Measurements from ENCODE around the gene SH3RF1.

SH3RF1 gene

DNA sequence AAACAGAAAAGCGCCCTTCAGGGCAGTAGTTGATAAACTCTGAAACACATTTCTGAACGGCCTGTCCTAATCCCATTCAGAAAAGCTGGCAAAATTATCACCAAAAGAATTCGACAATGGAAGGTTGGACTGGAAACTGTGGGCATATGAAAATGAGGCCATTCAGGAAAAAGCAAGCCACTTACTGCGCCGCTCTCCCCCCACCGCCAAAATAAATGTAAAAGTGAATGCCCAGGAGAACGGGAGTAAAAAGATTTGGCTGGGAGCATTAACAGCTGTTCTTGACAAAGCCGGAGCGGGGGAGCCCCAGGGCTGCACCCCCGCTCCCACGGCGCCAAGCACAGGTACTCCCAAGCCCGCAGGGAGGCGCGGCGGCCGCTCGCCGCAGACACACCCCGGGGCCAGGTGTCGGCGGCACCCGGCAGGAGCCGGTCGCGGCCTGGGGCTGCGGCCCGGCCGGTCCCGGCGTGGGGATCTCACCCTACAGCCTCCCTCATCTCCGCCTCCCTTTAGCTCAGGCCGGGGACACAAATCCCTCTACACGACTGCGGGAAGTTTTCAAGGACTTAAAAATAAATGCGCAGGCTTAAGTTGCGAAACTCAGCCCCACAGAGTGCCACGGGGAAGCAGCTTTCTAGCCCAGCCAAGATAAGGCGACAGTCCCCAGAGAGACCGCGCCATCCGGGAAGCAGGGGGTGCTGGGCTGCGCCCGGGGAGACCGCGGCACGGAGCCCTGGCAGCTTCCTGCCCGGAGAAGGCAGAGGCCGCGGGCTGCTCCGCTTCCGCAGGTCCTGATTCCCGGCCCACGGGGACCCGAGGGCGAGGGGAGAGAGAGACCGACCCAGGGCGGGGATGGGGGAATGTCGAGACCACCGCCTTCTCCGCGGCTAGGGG, 593 bp downstream of the SH3RF1 start:
- peak; percentile 84 for DNase-seq (ENCODE audit: low read depth)
- peak overlapping the region; percentile 64 for H3K4me3 ChIP-seq (ENCODE audit: low read depth, low read length)
- TF ChIP-seq POLR2A (IDR thresholded peaks at IDR 0.05; ENCODE audit: extremely low read depth, insufficient read length) (no peak), MYC (IDR thresholded peaks at IDR 0.05; ENCODE audit: low read depth, low read length) (no peak)

DNA sequence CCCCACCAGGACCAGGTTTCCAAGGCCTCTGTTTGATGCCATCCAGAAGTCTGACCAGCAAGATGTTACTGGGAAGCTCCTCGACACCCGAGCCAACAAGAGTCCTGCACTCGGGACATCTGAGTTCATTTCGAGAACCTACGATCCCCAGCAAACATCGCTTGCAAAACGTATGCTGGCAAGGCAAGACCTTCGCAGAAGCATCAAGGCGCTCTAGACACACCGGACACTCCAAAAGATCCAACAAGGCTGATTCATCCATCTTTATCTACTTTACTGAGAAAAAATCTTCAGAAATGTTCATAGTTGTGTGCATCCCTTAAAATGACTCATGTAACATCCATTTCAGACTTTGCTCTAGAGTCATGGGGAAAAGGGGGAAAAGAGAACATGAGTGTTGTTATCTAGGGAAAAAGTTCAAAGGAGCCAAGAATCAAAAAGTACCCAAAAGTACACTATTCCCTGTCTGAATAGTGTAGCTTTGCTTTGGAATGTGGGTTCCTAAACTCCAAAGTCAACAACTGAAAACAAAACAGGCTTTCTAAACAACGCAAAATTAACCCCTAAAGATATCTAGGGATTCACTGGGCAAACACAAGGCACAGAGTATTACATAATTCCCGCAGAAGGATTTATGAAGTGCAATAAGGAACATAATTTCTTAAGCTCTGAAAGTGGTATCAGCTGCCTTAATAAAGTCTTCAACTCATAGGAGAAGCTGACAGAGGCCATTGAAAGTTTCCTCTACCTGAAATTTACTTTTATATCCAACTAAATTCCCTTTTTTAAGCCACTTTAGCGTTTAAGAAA, 1.6 kb downstream of the SH3RF1 start:
- no peak for DNase-seq (ENCODE audit: low read depth)
- H3K4me3 ChIP-seq (ENCODE audit: low read depth, low read length): peak overlapping the region; percentile 64
- TF ChIP-seq MYC (IDR thresholded peaks at IDR 0.05; ENCODE audit: low read depth, low read length) (no peak), POLR2A (IDR thresholded peaks at IDR 0.05; ENCODE audit: extremely low read depth, insufficient read length) (no peak)
- TF ChIP-seq, protein P1, sequence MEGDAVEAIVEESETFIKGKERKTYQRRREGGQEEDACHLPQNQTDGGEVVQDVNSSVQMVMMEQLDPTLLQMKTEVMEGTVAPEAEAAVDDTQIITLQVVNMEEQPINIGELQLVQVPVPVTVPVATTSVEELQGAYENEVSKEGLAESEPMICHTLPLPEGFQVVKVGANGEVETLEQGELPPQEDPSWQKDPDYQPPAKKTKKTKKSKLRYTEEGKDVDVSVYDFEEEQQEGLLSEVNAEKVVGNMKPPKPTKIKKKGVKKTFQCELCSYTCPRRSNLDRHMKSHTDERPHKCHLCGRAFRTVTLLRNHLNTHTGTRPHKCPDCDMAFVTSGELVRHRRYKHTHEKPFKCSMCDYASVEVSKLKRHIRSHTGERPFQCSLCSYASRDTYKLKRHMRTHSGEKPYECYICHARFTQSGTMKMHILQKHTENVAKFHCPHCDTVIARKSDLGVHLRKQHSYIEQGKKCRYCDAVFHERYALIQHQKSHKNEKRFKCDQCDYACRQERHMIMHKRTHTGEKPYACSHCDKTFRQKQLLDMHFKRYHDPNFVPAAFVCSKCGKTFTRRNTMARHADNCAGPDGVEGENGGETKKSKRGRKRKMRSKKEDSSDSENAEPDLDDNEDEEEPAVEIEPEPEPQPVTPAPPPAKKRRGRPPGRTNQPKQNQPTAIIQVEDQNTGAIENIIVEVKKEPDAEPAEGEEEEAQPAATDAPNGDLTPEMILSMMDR (IDR thresholded peaks at IDR 0.05; ENCODE audit: low read depth, low read length): no peak
- TF ChIP-seq, protein P2, sequence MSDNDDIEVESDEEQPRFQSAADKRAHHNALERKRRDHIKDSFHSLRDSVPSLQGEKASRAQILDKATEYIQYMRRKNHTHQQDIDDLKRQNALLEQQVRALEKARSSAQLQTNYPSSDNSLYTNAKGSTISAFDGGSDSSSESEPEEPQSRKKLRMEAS (IDR thresholded peaks at IDR 0.05; ENCODE audit: low read depth, low read length): no peak

GRCh38 chr4:169267070-169267469, 3.7 kb downstream of the SH3RF1 start:
- H3K4me3 ChIP-seq (ENCODE audit: low read depth, low read length): no peak overlapping the region
- TF ChIP-seq, protein P2 (IDR thresholded peaks at IDR 0.05; ENCODE audit: low read depth, low read length): no peak
- TF ChIP-seq MYC (IDR thresholded peaks at IDR 0.05; ENCODE audit: low read depth, low read length): no peak
- DNase-seq (ENCODE audit: low read depth): no peak

DNA sequence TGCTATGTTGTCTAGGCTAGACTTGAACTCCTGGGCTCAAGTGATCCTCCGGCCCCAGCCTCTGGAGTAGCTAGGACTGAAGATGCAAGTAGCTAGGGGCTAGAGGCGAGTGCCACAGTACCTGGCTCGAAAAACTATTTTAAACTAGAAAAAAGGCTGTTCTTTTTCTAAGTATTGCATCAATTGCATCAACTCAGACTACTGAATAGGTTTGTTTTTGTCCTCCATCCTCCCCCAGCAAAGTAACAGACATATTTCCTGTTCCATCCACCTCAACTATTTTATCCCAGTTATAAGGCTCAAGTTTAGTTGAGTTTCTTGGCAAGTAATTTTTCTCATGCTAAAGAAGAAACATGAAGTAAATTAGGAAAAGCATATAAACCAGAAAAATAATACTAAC, 4.1 kb downstream of the SH3RF1 start:
- H3K4me3 ChIP-seq (ENCODE audit: low read depth, low read length): no peak overlapping the region
- TF ChIP-seq, protein P2 (IDR thresholded peaks at IDR 0.05; ENCODE audit: low read depth, low read length): no peak
- TF ChIP-seq POLR2A (IDR thresholded peaks at IDR 0.05; ENCODE audit: extremely low read depth, insufficient read length) (no peak), MYC (IDR thresholded peaks at IDR 0.05; ENCODE audit: low read depth, low read length) (no peak)
- TF ChIP-seq, protein P1 (IDR thresholded peaks at IDR 0.05; ENCODE audit: low read depth, low read length): no peak
- DNase-seq (ENCODE audit: low read depth): no peak

GRCh38 chr4:169266081-169266480, 4.7 kb downstream of the SH3RF1 start:
- TF ChIP-seq, protein P2 (IDR thresholded peaks at IDR 0.05; ENCODE audit: low read depth, low read length): no peak
- TF ChIP-seq POLR2A (IDR thresholded peaks at IDR 0.05; ENCODE audit: extremely low read depth, insufficient read length) (no peak), MYC (IDR thresholded peaks at IDR 0.05; ENCODE audit: low read depth, low read length) (no peak)
- TF ChIP-seq, protein P1 (IDR thresholded peaks at IDR 0.05; ENCODE audit: low read depth, low read length): no peak
- no peak for DNase-seq (ENCODE audit: low read depth)
- no peak overlapping the region for H3K4me3 ChIP-seq (ENCODE audit: low read depth, low read length)

GRCh38 chr4:169263791-169264392, 6.9 kb downstream of the SH3RF1 start:
- TF ChIP-seq, protein P1 (IDR thresholded peaks at IDR 0.05; ENCODE audit: low read depth, low read length): no peak
- TF ChIP-seq MYC (IDR thresholded peaks at IDR 0.05; ENCODE audit: low read depth, low read length) (no peak), POLR2A (IDR thresholded peaks at IDR 0.05; ENCODE audit: extremely low read depth, insufficient read length) (no peak)
- TF ChIP-seq, protein P2 (IDR thresholded peaks at IDR 0.05; ENCODE audit: low read depth, low read length): no peak
- no peak overlapping the region for H3K4me3 ChIP-seq (ENCODE audit: low read depth, low read length)
- DNase-seq (ENCODE audit: low read depth): no peak

Measured in NB4 (cell line).